GM18526 (cell line): ENCODE results near the gene CCDC117.

ENCODE experiments used
- POLR2A ChIP-seq: IDR thresholded peaks from 3 replicates; pipeline ENCODE4 v1.6.1; 2011; ENCODE audit not compliant: insufficient read length; ENCODE audit errors: extremely low read depth

CCDC117 gene, protein sequence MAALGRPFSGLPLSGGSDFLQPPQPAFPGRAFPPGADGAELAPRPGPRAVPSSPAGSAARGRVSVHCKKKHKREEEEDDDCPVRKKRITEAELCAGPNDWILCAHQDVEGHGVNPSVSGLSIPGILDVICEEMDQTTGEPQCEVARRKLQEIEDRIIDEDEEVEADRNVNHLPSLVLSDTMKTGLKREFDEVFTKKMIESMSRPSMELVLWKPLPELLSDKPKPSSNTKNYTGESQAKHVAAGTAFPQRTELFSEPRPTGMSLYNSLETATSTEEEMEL

GRCh38 chr22:28772633-28773460 lies at the start of gene CCDC117:
TSS of gene CCDC117 (plus strand) at chr22:28772695. CDS start at chr22:28772850, 155 bp downstream.
- peak; percentile 77 for TF ChIP-seq POLR2A

DNA sequence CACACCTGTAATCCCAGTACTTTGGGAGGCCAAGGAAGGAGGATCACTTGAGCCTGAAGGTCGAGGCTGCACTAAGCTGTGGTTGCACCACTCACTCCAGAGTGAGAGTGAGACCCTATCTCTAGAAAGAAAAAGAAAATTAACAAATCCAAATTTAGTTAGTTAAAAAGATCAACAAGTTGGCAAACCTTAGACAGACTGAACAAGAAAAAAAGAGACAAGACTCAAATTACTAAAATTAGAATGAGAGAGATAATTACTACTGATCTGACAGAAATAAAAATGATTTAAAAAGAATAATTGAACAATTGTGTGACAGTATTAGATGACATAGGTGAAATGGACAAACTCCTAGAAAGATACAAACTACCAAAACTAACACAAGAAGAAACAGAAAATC lies 44.5 kb upstream of the CCDC117 start:
- TF ChIP-seq POLR2A = no peak

GRCh38 chr22:28728621-28729313 lies 43.7 kb upstream of the CCDC117 start:
- no peak for TF ChIP-seq POLR2A

DNA sequence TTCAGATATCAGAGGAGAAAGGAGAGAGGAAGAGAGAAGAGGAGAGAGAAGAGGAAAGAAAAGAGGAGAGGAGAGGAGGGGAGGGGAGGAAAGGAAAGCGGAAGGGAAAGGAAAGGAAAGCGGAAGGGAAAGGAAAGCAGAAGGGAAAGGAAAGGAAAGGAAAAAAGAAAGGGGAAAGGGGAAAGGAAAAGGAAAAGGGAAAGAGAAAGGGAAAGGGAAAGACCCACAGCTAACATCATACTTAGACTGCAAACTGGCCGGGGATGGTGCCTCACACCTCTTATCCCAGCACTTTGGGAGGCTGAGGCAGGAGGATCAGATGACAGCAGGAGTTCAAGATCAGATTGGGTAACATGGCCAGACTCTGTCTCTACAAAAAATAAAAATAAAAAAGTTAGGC lies 42.3 kb upstream of the CCDC117 start:
- no peak for TF ChIP-seq POLR2A

DNA sequence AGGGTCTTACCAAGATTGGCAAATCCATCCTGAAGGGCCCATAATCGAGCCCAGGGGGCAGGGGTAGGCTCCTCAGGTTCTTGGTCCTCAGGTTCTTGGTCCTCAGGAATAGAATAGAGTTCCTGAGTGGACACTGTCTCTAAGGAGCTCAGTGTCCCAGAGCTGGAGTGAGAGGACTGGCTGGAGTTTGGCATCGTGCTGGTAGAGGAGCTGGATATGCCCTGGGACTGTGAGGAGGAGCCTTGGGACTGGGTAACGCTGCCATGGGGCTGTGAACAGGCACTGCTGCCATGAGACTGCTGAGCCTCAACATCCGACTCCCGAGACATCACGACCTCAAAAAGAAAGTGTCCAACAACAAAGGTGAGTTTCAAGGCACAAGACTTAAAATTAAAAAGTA lies 38.1 kb upstream of the CCDC117 start:
- no peak for TF ChIP-seq POLR2A

DNA sequence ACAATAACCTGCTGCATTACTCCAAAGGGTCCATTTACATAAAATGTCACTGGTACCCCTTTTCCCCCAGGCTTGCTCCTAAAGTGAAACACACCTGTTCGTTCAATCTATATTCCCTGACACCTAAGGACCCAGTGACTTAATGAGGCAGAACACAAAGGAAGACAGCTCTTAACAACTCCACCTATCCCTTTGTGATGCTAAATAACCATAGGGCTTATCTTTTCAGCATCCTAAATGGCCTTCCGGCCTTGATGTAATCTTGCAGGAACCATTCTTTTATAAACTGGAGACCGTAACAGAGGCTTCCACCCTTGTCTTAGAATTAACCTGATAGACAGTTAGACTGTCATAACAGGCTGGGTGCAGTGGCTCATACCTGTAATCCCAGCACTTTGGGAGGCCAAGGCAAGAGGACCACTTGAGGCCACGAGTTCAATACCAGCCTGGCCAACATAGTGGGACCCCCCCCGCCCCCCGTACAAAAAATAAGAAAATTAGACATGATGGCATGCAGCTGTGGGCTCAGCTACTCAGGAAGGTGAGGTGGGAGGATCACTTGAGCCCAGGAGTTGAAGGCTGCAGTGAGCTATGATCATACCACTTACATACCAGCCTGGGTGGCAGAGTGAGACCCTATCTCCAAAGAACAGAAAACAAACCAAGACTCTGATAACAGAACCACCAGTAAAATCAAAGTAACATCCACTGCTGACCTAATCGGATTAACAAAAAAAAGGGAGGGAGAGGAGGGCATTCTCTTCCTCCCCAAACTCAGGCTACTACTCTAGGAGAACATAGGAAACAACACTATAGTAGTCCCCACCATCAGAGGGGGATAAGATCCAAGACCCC lies 36.0 kb upstream of the CCDC117 start:
- no peak for TF ChIP-seq POLR2A

DNA sequence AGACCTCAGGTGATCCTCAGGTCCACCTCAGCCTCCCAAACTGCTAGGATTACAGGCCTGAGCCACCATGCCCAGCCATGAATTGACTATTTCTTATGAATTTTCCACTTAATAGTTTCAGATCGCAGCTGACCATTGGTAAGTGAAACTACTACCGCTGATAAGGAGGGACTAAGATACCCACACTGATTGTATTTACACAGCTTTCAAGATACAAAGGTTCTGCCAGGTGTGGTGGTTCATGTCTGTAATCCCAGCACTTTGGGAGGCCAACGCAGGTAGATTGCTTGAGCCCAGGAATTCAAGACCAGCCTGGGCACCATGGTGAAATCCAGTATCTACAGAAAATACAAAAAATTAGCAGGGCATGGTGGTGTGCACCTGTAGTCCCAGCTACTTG lies 34.8 kb upstream of the CCDC117 start:
- no peak for TF ChIP-seq POLR2A

GRCh38 chr22:28741200-28741784 lies 31.2 kb upstream of the CCDC117 start:
- no peak for TF ChIP-seq POLR2A

- TF ChIP-seq POLR2A = peak; percentile 83
Measured at GRCh38 chr22:28741785-28742561, 30.5 kb upstream of the CCDC117 start, which contains the start of the genes CHEK2 and HSCB. TSS of gene CHEK2 (minus strand) at chr22:28741820. CDS start at chr22:28734721, 7,099 bp downstream. TSS of gene HSCB (plus strand) at chr22:28742039. CDS start at chr22:28742096, 57 bp downstream.

DNA sequence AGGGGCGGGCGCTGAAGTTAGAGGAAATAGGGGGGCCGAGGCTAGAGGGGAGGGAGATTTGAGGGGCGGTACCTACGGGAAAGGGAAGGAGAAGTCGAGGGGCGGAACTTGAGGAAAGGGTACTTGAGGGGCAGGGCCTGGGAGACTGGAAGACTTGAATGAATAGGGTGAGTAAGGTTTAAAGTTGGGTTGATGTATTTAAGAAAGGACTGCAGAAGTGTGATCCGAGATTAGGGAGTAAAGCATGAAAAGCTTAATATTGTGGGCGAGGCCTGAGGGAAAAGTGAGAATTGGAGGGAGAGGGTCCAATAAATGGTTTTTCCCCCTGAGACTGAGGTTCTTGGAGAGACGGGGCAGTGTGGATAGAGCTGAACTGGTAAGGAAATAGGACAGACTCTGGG lies 29.9 kb upstream of the CCDC117 start:
- no peak for TF ChIP-seq POLR2A

- TF ChIP-seq POLR2A = no peak
Measured at GRCh38 chr22:28743852-28744251, 28.6 kb upstream of the CCDC117 start.

- TF ChIP-seq POLR2A = no peak
Measured at GRCh38 chr22:28750471-28750881, 22.0 kb upstream of the CCDC117 start.

- TF ChIP-seq POLR2A = no peak
Measured at GRCh38 chr22:28759861-28760560, 12.5 kb upstream of the CCDC117 start.
